ENCODE measurements around the gene RNU2-1. TPM values are rescaled to one million over a fixed set of nuclear protein-coding genes. Genes with fewer than 3 reads are reported as not detected.
"Not testable (repeated sequence)": the region's sequence is repeated elsewhere in the genome, so short reads cannot be mapped to it uniquely, and the experiment has no call there.

The RNU2-1 gene
- total RNA-seq, 4 donors from 2014 or later = not detected

DNA sequence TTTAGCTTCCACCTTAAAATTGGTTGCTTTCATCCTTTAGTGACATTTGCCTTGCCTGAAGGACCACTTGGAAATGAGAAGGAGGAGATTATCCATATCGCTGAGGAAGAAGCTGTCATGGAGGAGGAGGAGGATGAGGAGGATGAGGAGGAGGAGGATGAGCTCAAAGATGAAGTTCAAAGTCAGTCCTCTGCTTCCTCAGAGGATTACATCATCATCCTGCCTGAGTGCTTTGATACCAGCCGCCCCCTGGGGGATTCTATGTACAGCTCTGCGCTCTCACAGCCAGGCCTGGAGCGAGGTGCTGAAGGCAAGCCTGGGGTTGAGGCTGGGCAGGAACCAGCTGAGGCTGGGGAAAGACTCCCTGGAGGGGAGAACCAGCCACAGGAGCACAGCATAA is 33.6 kb downstream of the RNU2-1 start:
- no peak for DNase-seq (ENCODE audit: low spot score in 2 of 2)
- Histone ChIP-seq H3K4me1 (no peaks in the 10 kb centered on the region), H3K4me3 (no peak overlapping the region), H3K27ac (no peak overlapping the region), H3K36me3 (peaks cover 100% of the 10 kb centered on the region), H3K9me3 (no peaks in the 10 kb centered on the region), H3K27me3 (no peaks in the 10 kb centered on the region)
- WGBS = 93% methylated on average over 3 of the region's 4 CpGs
- TF ChIP-seq POLR2A (IDR thresholded peaks at IDR 0.05) = no peak
- no peak for TF ChIP-seq EP300 (IDR thresholded peaks at IDR 0.05)
- TF ChIP-seq, protein P1, sequence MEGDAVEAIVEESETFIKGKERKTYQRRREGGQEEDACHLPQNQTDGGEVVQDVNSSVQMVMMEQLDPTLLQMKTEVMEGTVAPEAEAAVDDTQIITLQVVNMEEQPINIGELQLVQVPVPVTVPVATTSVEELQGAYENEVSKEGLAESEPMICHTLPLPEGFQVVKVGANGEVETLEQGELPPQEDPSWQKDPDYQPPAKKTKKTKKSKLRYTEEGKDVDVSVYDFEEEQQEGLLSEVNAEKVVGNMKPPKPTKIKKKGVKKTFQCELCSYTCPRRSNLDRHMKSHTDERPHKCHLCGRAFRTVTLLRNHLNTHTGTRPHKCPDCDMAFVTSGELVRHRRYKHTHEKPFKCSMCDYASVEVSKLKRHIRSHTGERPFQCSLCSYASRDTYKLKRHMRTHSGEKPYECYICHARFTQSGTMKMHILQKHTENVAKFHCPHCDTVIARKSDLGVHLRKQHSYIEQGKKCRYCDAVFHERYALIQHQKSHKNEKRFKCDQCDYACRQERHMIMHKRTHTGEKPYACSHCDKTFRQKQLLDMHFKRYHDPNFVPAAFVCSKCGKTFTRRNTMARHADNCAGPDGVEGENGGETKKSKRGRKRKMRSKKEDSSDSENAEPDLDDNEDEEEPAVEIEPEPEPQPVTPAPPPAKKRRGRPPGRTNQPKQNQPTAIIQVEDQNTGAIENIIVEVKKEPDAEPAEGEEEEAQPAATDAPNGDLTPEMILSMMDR (IDR thresholded peaks at IDR 0.05) = no peak
- TF ChIP-seq POLR2AphosphoS5 (IDR thresholded peaks at IDR 0.05) = no peak

DNA sequence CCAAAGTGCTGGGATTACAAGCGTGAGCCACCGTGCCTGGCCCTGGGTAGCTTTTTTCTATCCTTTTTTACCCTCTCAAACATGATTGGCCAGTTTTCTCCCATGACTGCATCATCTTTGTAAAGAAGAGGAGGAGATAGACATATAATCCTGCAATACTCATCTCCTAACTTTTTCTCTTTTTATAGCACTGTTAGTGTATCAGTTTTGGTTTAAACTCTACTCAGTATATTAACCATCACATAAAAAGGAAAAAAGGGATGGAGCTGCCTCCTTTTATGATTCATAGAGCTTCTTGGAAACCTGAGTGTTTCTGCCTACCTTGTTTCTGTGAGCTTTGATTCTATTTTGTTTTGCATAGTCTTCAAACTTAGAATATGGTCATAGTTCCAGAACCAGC is 34.1 kb downstream of the RNU2-1 start:
- no peak for DNase-seq (ENCODE audit: low spot score in 2 of 2)
- H3K27me3 ChIP-seq = no peaks in the 10 kb centered on the region
- no peak overlapping the region for H3K4me3 ChIP-seq
- TF ChIP-seq POLR2A (IDR thresholded peaks at IDR 0.05) (no peak), EP300 (IDR thresholded peaks at IDR 0.05) (no peak), POLR2AphosphoS5 (IDR thresholded peaks at IDR 0.05) (no peak)
- TF ChIP-seq, protein P1 (IDR thresholded peaks at IDR 0.05) = no peak
- H3K27ac ChIP-seq = no peak overlapping the region
- no peaks in the 10 kb centered on the region for H3K4me1 ChIP-seq
- peaks cover 100% of the 10 kb centered on the region for H3K36me3 ChIP-seq
- no peaks in the 10 kb centered on the region for H3K9me3 ChIP-seq
- 91% methylated on average over 2 of the region's 2 CpGs for WGBS

DNA sequence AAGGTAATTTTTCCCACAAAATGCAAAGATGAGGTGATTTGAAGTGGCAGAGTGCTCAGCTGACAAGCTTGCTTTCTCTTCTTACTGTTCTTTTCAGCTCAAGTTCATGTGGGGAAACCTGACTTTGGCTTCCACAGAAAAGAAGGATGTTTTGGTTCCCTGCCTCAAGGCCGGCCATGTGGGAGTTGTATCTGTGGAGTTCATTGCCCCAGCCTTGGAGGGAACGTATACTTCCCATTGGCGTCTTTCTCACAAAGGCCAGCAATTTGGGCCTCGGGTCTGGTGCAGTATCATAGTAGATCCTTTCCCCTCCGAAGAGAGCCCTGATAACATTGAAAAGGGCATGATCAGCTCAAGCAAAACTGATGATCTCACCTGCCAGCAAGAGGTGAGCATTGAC is 40.5 kb downstream of the RNU2-1 start:
- TF ChIP-seq, protein P1 (IDR thresholded peaks at IDR 0.05) = no peak
- TF ChIP-seq POLR2A (IDR thresholded peaks at IDR 0.05) (no peak), EP300 (IDR thresholded peaks at IDR 0.05) (no peak), POLR2AphosphoS5 (IDR thresholded peaks at IDR 0.05) (no peak)
- no peaks in the 10 kb centered on the region for H3K4me1 ChIP-seq
- no peaks in the 10 kb centered on the region for H3K9me3 ChIP-seq
- no peak overlapping the region for H3K27ac ChIP-seq
- H3K36me3 ChIP-seq = peaks cover 98% of the 10 kb centered on the region
- H3K4me3 ChIP-seq = no peak overlapping the region
- no peaks in the 10 kb centered on the region for H3K27me3 ChIP-seq
- no peak for DNase-seq (ENCODE audit: low spot score in 2 of 2)
- WGBS = 89% methylated on average over 5 of the region's 5 CpGs

DNA sequence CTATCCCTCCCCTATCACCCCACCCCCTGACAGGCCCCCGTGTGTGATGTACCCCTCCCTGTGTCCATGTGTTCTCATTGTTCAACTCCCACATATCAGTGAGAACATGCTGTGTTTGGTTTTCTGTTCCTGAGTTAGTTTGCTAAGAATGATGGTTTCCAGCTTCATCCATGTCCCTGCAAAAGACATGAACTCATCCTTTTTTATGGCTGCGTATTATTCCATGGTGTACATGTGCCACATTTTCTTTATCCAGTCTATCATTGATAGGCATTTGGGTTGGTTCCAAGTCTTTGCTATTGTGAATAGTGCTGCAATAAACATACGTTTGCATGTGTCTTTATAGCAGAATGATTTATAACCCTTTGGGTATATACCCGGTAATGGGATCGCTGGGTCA is 47.1 kb downstream of the RNU2-1 start:
- not testable (repeated sequence) for H3K27me3 ChIP-seq; DNase-seq (ENCODE audit: low spot score in 2 of 2); H3K4me3 ChIP-seq; H3K27ac ChIP-seq; H3K9me3 ChIP-seq; H3K4me1 ChIP-seq
- WGBS = 90% methylated on average over 5 of the region's 5 CpGs
- H3K36me3 ChIP-seq = peaks cover 93% of the 10 kb centered on the region

DNA sequence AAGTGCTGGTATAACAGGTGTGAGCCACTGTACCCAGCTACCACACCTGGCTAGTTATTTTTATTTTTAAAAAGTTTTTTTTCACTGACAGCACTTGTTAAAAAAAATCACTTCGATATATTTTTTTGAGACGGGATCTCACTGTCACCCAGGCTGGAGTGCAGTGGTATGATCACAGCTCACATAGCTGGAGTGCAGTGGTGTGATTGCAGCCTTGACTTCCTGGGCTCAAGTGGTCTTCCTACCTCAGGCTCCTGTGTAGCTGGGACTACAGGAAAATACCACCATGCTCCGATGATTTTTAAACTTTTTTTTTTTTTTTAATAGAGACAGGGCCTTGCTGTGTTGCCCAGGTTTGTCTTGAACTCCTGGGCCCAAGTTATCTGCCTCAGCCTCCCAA is 49.9 kb downstream of the RNU2-1 start:
- no peak for TF ChIP-seq POLR2A (IDR thresholded peaks at IDR 0.05)
- no peak for TF ChIP-seq EP300 (IDR thresholded peaks at IDR 0.05)
- no peak for TF ChIP-seq POLR2AphosphoS5 (IDR thresholded peaks at IDR 0.05)
- TF ChIP-seq, protein P1 (IDR thresholded peaks at IDR 0.05) = no peak
- no peak for DNase-seq (ENCODE audit: low spot score in 2 of 2)

More for the DNA sequence above, 49.9 kb downstream of the RNU2-1 start:
- Histone ChIP-seq H3K27ac (no peak overlapping the region), H3K9me3 (no peaks in the 10 kb centered on the region), H3K4me3 (no peak overlapping the region), H3K4me1 (no peaks in the 10 kb centered on the region), H3K36me3 (peaks cover 89% of the 10 kb centered on the region), H3K27me3 (no peaks in the 10 kb centered on the region)
- 90% methylated on average over 3 of the region's 3 CpGs for WGBS

Other genes starting within 250 kb of the RNU2-1 start
- 1,000 to 10,000 TPM in 3 of 4 donors, 100 to 1,000 TPM in 1; 968 to 1,986 (median 1,251) TPM for gene RPL27, start 235.6 kb downstream of the RNU2-1 start, total RNA-seq
- 10 to 100 TPM in 3 of 4 donors, 1 to 10 TPM in 1; 9.0 to 18.0 (median 13.7) TPM for gene IFI35, start 227.2 kb downstream of the RNU2-1 start, total RNA-seq
- gene VAT1, start 211.6 kb downstream of the RNU2-1 start, total RNA-seq = 100 to 1,000 TPM; 125 to 234 (median 188) TPM
- gene RND2, start 208.7 kb downstream of the RNU2-1 start, total RNA-seq = 1 to 10 TPM in 3 of 4 donors, under 1 TPM in 1; 0.79 to 2.1 (median 1.8) TPM
- gene BRCA1, start 108.6 kb downstream of the RNU2-1 start, total RNA-seq = 1 to 10 TPM; 4.9 to 8.0 (median 5.3) TPM
- 100 to 1,000 TPM in 1 of 4 donors, 10 to 100 TPM in 3; 75.4 to 102 (median 89.6) TPM for gene NBR1, start 62.8 kb downstream of the RNU2-1 start, total RNA-seq
- 1 to 10 TPM; 1.2 to 3.5 (median 1.9) TPM for gene TMEM106A, start 22.1 kb downstream of the RNU2-1 start, total RNA-seq
- gene CCDC200, start 5.4 kb downstream of the RNU2-1 start, total RNA-seq = not detected
- gene ARL4D, start 165.0 kb upstream of the RNU2-1 start, total RNA-seq = 10 to 100 TPM; 26.7 to 50.9 (median 32.2) TPM
- 10 to 100 TPM; 31.4 to 57.1 (median 46.1) TPM for gene DHX8, start 250.0 kb upstream of the RNU2-1 start, total RNA-seq